ENCODE results near the gene RNF113B.

DNA sequence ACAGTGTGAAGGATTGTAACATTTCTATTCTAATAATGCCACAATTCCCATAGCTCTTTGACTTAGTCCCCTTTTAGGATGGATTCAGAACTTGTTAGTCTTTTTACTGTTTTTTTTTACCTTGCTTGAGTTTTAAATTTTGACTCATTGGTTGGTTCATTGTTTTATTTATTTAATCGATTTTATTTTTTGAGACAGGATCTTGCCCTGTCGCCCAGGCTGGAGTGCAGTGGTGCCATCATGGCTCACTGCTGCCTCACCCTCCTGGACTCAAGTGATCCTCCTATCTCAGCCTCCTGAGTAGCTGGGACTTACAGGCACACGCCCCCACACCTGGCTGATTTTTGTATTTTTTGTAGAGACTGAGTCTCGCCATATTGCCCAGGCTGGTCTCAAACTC is 5.1 kb upstream of the RNF113B start:
- TF ChIP-seq POLR2A (IDR thresholded peaks at IDR 0.05) (no peak), CTCF (IDR thresholded peaks at IDR 0.05 in 8 of 11, conservative IDR thresholded peaks at IDR 0.05 in 3 of 11) (no peak), POLR2AphosphoS5 (IDR thresholded peaks at IDR 0.05) (no peak)

Measured in spleen (tissue), 7 donors.